A549 treated with Mapracorat at 1 μM for 4 hours (cell line): Measurements from ENCODE around the gene FASTKD1. TPM values are rescaled to one million over a fixed set of nuclear protein-coding genes. Genes with fewer than 3 reads are reported as not detected.

Experiments
- total RNA-seq: library from RNA; stranded (reverse); fragments of 200-300 nt; extraction: Qiagen RNA extraction; gene quantifications from 5 replicates; pipeline ENCODE4 v1.2.3, GENCODE V29; 2022

FASTKD1 gene, protein sequence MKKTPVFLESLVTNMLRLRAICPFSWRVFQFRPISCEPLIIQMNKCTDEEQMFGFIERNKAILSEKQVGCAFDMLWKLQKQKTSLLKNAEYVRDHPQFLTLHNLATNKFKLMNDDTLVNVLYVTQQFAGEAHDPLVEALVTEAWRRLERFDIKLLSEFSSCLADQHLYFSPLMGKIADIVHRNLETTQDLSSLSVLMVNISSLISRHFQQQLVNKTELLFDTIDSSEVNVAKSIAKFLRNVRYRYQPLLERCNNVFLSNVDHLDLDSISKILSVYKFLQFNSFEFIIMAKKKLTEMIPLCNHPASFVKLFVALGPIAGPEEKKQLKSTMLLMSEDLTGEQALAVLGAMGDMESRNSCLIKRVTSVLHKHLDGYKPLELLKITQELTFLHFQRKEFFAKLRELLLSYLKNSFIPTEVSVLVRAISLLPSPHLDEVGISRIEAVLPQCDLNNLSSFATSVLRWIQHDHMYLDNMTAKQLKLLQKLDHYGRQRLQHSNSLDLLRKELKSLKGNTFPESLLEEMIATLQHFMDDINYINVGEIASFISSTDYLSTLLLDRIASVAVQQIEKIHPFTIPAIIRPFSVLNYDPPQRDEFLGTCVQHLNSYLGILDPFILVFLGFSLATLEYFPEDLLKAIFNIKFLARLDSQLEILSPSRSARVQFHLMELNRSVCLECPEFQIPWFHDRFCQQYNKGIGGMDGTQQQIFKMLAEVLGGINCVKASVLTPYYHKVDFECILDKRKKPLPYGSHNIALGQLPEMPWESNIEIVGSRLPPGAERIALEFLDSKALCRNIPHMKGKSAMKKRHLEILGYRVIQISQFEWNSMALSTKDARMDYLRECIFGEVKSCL
- 18.3 to 22.6 TPM (median 20.5 TPM) in 5 replicates for total RNA-seq

DNA sequence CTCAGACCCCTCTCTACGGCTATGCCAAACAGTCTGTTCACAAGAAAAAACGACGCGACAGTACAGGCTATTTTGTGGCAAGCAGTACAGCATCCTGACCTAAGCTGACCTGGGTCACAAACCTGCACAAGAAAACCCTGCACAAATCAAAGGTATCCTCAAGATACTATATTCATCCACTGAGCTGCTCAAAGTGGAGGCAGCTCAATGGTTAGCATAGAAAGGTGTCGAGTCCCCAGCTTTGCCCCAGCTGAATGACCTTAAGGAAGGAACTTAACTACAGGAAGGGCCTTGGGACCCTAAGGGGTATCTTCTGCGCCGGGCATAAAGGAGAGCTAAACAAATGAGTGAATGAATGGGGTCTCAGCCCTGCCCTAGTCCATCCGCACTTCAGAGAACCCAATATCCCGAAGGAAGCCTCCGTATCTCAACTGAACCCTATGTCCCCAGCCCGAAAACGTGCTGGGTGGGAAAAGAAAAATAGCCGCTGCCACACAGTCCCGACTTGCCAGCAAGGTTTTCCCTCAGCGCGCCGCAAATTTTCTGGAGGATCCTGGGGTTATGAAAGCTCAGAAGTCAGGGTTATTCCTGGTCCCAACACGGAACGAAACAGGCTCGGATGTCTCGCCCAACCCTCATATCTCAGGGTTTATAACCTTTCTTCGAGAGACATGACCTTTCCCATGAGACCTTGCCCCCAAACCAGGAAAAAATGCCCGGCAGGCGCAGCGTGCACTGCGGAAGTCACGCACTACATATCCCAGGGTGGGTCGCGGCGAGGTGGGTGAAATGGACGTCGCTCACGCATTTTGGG, at the start of gene FASTKD1:
FASTKD1 (minus strand) TSS at position 706 of the 814 bp plus-strand sequence. CDS start 1,836 bp downstream, outside the sequence.

GRCh38 chr2:169584005-169584877, 10.6 kb upstream of the FASTKD1 start, which contains the start of gene PPIG:
Gene PPIG (plus strand): TSS chr2:169584351. CDS start chr2:169604042, 19,691 bp downstream.

GRCh38 chr2:169509298-169509885, 64.3 kb downstream of the FASTKD1 start, which contains the start of gene KLHL41:
Gene KLHL41 (plus strand): TSS chr2:169509702. CDS start chr2:169509779, 77 bp downstream.

Other genes starting within 250 kb of the FASTKD1 start
- gene LRP2, start 211.3 kb downstream of the FASTKD1 start, total RNA-seq, result 0.03 to 0.06 TPM in 2 of 5 replicates, not detected in the others
- gene BBS5, start 94.4 kb downstream of the FASTKD1 start, total RNA-seq, result 5.2 to 7.3 TPM (median 5.4 TPM) in 5 replicates
- 0.10 to 0.50 TPM (median 0.20 TPM) in 5 replicates for gene KLHL41, start 64.2 kb downstream of the FASTKD1 start, total RNA-seq
- gene PPIG, start 10.5 kb upstream of the FASTKD1 start, total RNA-seq, result 32.4 to 47.5 TPM (median 38.7 TPM) in 5 replicates
- 0.27 to 0.81 TPM (median 0.46 TPM) in 5 replicates for gene CFAP210, start 120.5 kb upstream of the FASTKD1 start, total RNA-seq
- gene PHOSPHO2, start 120.6 kb upstream of the FASTKD1 start, total RNA-seq, result 2.0 to 3.6 TPM (median 2.3 TPM) in 5 replicates
- 6.0 to 9.3 TPM (median 7.3 TPM) in 5 replicates for gene KLHL23, start 160.0 kb upstream of the FASTKD1 start, total RNA-seq
- 129 to 179 TPM (median 137 TPM) in 5 replicates for gene SSB, start 225.0 kb upstream of the FASTKD1 start, total RNA-seq